Body of pancreas (tissue), 4 donors: ENCODE data around the gene SIDT1.

ENCODE experiments used
- POLR2A ChIP-seq, 3 donors: fragments of 450-650 bp; IDR thresholded peaks; one replicate each; pipeline ENCODE4 v1.6.1; 2016; ENCODE audit warnings: antibody characterized with exemption in 3 of 3, mild to moderate bottlenecking in 2 of 3
- TF ChIP-seq, protein P1 (sequence below), 7 experiments: fragments of 450-650 bp in 4 of 7; fragments of 200-600 bp in 3 of 7; sonication (generic) in 3 of 7; IDR thresholded peaks; one replicate each; pipeline ENCODE4 v1.5.1; 2016 to 2019; ENCODE audit warnings: antibody characterized with exemption in 7 of 7

DNA sequence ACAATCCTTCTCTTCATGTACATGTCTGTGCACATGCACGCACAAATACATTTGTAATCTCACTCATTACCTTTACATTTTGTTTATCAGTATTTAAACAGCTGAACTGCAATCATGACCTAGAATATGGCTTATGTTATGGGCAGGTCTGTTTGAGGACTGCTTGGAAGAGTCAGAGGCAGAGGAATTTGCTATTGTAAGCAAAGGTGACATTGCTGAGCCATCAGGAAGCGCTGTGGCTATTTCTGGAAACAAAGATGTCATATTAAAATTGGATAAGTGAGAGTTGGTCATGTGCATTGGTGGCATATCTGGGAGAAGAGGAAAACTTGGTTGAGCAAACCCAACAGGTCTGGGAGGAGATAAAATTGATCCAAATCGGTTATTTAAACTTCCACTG, 122.5 kb downstream of the SIDT1 start:
- TF ChIP-seq, protein P1, sequence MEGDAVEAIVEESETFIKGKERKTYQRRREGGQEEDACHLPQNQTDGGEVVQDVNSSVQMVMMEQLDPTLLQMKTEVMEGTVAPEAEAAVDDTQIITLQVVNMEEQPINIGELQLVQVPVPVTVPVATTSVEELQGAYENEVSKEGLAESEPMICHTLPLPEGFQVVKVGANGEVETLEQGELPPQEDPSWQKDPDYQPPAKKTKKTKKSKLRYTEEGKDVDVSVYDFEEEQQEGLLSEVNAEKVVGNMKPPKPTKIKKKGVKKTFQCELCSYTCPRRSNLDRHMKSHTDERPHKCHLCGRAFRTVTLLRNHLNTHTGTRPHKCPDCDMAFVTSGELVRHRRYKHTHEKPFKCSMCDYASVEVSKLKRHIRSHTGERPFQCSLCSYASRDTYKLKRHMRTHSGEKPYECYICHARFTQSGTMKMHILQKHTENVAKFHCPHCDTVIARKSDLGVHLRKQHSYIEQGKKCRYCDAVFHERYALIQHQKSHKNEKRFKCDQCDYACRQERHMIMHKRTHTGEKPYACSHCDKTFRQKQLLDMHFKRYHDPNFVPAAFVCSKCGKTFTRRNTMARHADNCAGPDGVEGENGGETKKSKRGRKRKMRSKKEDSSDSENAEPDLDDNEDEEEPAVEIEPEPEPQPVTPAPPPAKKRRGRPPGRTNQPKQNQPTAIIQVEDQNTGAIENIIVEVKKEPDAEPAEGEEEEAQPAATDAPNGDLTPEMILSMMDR (IDR thresholded peaks at IDR 0.05) = no peak
- TF ChIP-seq POLR2A (IDR thresholded peaks at IDR 0.05) = no peak
